HepG2 (cell line): ENCODE measurements around the gene HOXD9. TPM values are rescaled to one million over a fixed set of nuclear protein-coding genes. Genes with fewer than 3 reads are reported as not detected.
A peak's percentile ranks its signal among the peaks of the same experiment; 100 is the strongest.

Source experiments
- AGO2 ChIP-seq: fragments of 200-400 bp; formaldehyde crosslinking; optimal IDR thresholded peaks from 2 replicates; pipeline ENCODE3; 2017; ENCODE audit warnings: mild to moderate bottlenecking, low read depth, low read length, moderate library complexity
- ARID4A ChIP-seq: sonication (generic); formaldehyde crosslinking; IDR thresholded peaks from 2 replicates; pipeline ENCODE4 v1.5.0; 2020; ENCODE audit warnings: mild to moderate bottlenecking, missing genetic modification reagents, borderline replicate concordance
- CBX2 ChIP-seq, 2 experiments: fragments of 200-600 bp in 1 of 2; sonication (generic); formaldehyde crosslinking in 1 of 2; IDR thresholded peaks; 2 replicates each; pipeline versions ENCODE4 v1.7.0 to v1.8.1; 2018 to 2022; ENCODE audit warnings: low read depth in 2 of 2, low read length in 1 of 2, mild to moderate bottlenecking in 1 of 2, missing genetic modification reagents in 1 of 2
- EZH2 ChIP-seq: conservative IDR thresholded peaks from 2 replicates; pipeline ENCODE4 v1.6.1; 2012; ENCODE audit warnings: mild to moderate bottlenecking, low read depth, low read length, moderate library complexity
- HES4 ChIP-seq: sonication (generic); formaldehyde crosslinking; IDR thresholded peaks from 2 replicates; pipeline ENCODE4 v1.9.0; 2021; ENCODE audit warnings: mild to moderate bottlenecking, missing genetic modification reagents, borderline replicate concordance
- MBNL3 ChIP-seq: fragments of 250-450 bp; sonication (Bioruptor Pico); conservative IDR thresholded peaks from 2 replicates; pipeline ENCODE4 v1.8.0; 2022; ENCODE audit warnings: mild to moderate bottlenecking, inconsistent platforms
- MTF2 ChIP-seq: sonication (generic); formaldehyde crosslinking; IDR thresholded peaks from 2 replicates; pipeline ENCODE4 v1.5.0; 2020; ENCODE audit warnings: missing genetic modification reagents, borderline replicate concordance
- NFKB2 ChIP-seq: sonication (generic); formaldehyde crosslinking; IDR thresholded peaks from 2 replicates; pipeline ENCODE4 v1.4.0; 2020; ENCODE audit warnings: missing genetic modification reagents, borderline replicate concordance
- NR2F6 ChIP-seq, 2 experiments: IDR thresholded peaks; 2 replicates each; pipeline ENCODE4 v1.6.1; 2016; ENCODE audit warnings: antibody characterized with exemption in 1 of 2, mild to moderate bottlenecking in 1 of 2
- PHF8 ChIP-seq: sonication (generic); formaldehyde crosslinking; IDR thresholded peaks from 2 replicates; pipeline ENCODE4 v1.5.0; 2020; ENCODE audit warnings: missing genetic modification reagents
- RBFOX2 ChIP-seq: fragments of 200-400 bp; formaldehyde crosslinking; IDR thresholded peaks from 2 replicates; pipeline ENCODE4 v1.6.1; 2017; ENCODE audit warnings: low read depth, mild to moderate bottlenecking, low read length
- RFXANK ChIP-seq: IDR thresholded peaks from 2 replicates; pipeline ENCODE4 v1.6.1; 2016
- YEATS4 ChIP-seq: sonication (generic); formaldehyde crosslinking; IDR thresholded peaks from 2 replicates; pipeline ENCODE4 v1.4.0; 2020; ENCODE audit warnings: missing genetic modification reagents, borderline replicate concordance
- ZBTB33 ChIP-seq: sonication (generic); formaldehyde crosslinking; IDR thresholded peaks from 2 replicates; pipeline ENCODE4 v1.4.0; 2020; ENCODE audit warnings: missing genetic modification reagents
- ZFP91 ChIP-seq: sonication (generic); formaldehyde crosslinking; IDR thresholded peaks from 2 replicates; pipeline ENCODE4 v1.9.0; 2022; ENCODE audit warnings: missing genetic modification reagents, mild to moderate bottlenecking, borderline replicate concordance
- ZNF136 ChIP-seq: sonication (generic); formaldehyde crosslinking; IDR thresholded peaks from 2 replicates; pipeline ENCODE4 v1.8.1; 2022; ENCODE audit warnings: low read depth, mild to moderate bottlenecking, moderate library complexity, missing genetic modification reagents
- ZNF205 ChIP-seq: IDR thresholded peaks from 2 replicates; pipeline ENCODE4 v1.6.1; 2018; ENCODE audit warnings: missing biosample characterization, missing genetic modification reagents
- ZNF44 ChIP-seq: sonication (generic); formaldehyde crosslinking; IDR thresholded peaks from 2 replicates; pipeline ENCODE4 v1.5.1; 2020; ENCODE audit warnings: mild to moderate bottlenecking, missing genetic modification reagents
- ZNF501 ChIP-seq: sonication (generic); formaldehyde crosslinking; IDR thresholded peaks from 2 replicates; pipeline ENCODE4 v1.5.1; 2020; ENCODE audit warnings: mild to moderate bottlenecking, moderate library complexity, missing genetic modification reagents
- ZNF746 ChIP-seq: sonication (generic); formaldehyde crosslinking; IDR thresholded peaks from 2 replicates; pipeline ENCODE4 v1.8.0; 2022; ENCODE audit warnings: mild to moderate bottlenecking, missing genetic modification reagents
- ZNF776 ChIP-seq: sonication (generic); formaldehyde crosslinking; IDR thresholded peaks from 2 replicates; pipeline ENCODE4 v1.4.0; 2020; ENCODE audit warnings: mild to moderate bottlenecking, missing genetic modification reagents
- ZNF788 ChIP-seq: sonication (generic); formaldehyde crosslinking; IDR thresholded peaks from 2 replicates; pipeline ENCODE4 v1.5.0; 2020; ENCODE audit warnings: mild to moderate bottlenecking, missing genetic modification reagents, borderline replicate concordance
- polyA plus RNA-seq, 8 experiments: library from polyadenylated mRNA; depleted of rRNA in 3 of 8; stranded (reverse) in 7 of 8; unstranded in 1 of 8; fragments of >200 nt; fragmentation: Illumina TruSeq in 4 of 8; extraction: Trizol in 4 of 8; gene quantifications; 2 replicates each; pipeline versions ENCODE4 v1.2.1 to v1.2.3, GENCODE V29; 2011 to 2016; ENCODE audit warnings: low read depth in 4 of 8, missing spikeins in 1 of 8, mixed read lengths in 1 of 8; ENCODE audit not compliant: insufficient read depth in 1 of 8
- total RNA-seq, 5 experiments: library from RNA; depleted of rRNA; stranded (reverse); fragments of >200 nt; fragmentation: Illumina TruSeq; extraction: Trizol; gene quantifications; 2 replicates each; pipeline ENCODE4 v1.2.3, GENCODE V29; 2016; ENCODE audit warnings: low read depth in 1 of 5

The HOXD9 gene
- total and polyA plus RNA-seq, 2 of the 13 experiments (the other 11 are each of a cell fraction or from before 2014, with no cell fraction given), result not detected

GRCh38 chr2:176159663-176160250 lies 37.2 kb downstream of the HOXD9 start (continued):
- TF ChIP-seq ZBTB33 (CRISPR knock-in tag) (peak; percentile 54; the same call in 1 of the 2 replicates), YEATS4 (CRISPR knock-in tag) (no peak), ARID4A (0 out of 2 replicates have a peak, but pooled peaks have one; percentile 17), PHF8 (no peak), NFKB2 (CRISPR knock-in tag) (no peak), RFXANK (CRISPR knock-in tag) (no peak), ZFP91 (CRISPR knock-in tag) (peak; percentile 41; the same call in 1 of the 2 replicates), HES4 (no peak), CBX2 (IDR thresholded peaks at IDR 0.05; ENCODE audit: low read depth, low read length) (peak; percentile 66; the same call in 1 of the 2 replicates), CBX2 (CRISPR knock-in tag; IDR thresholded peaks at IDR 0.05; ENCODE audit: low read depth) (peak; percentile 58; the same call in 1 of the 2 replicates), NR2F6 (IDR thresholded peaks at IDR 0.05) (no peak), NR2F6 (CRISPR knock-in tag; IDR thresholded peaks at IDR 0.05) (no peak), AGO2 (peak; percentile 37), MBNL3 (CRISPR knock-in tag) (no peak), ZNF788 (CRISPR knock-in tag) (0 out of 2 replicates have a peak, but pooled peaks have one; percentile 13), EZH2 (peak; percentile 98), ZNF136 (CRISPR knock-in tag) (no peak), ZNF746 (CRISPR knock-in tag) (no peak; the same call in 1 of the 2 replicates), MTF2 (CRISPR knock-in tag) (peak; percentile 30; the same call in 1 of the 2 replicates), RBFOX2 (peak; percentile 41; the same call in 1 of the 2 replicates), ZNF776 (CRISPR knock-in tag) (0 out of 2 replicates have a peak, but pooled peaks have one; percentile 38), ZNF205 (no peak), ZNF501 (CRISPR knock-in tag) (peak; percentile 27; the same call in 1 of the 2 replicates), ZNF44 (CRISPR knock-in tag) (no peak)
